K562 (cell line): ENCODE data around the gene SNW1. TPM values are rescaled to one million over a fixed set of nuclear protein-coding genes. Genes with fewer than 3 reads are reported as not detected.

ENCODE experiments used
- ATAC-seq: fragments of 200-7000 bp; cut with Tn5 transposase; 3 replicates; pipeline ENCODE4 v1.9.1; 2020; ENCODE audit warnings: moderate library complexity
- BruUV-seq: library from RNA; stranded (reverse); fragments of 400-500 nt; replicated peaks from 2 replicates; lab custom pipeline; 2021; lab: Mats Ljungman, UMichigan
- CTCF ChIA-PET: fragments of 300-600 bp; formaldehyde crosslinking; extraction: SDS; loops from one replicate; lab custom pipeline; 2021; ENCODE audit warnings: low intra/inter-chr PET ratio; lab: Yijun Ruan, JAX
- POLR2A ChIA-PET: fragments of 300-600, 350-650 bp; sonication (Branson Sonifier 250); formaldehyde crosslinking; extraction: SDS; loops from one replicate; lab custom pipeline; 2021; ENCODE audit warnings: antibody characterized with exemption, inconsistent platforms; lab: Yijun Ruan, JAX
- DNase-seq, 4 experiments: peaks; one replicate each; pipeline versions ENCODE4 v3.0.0 to v3.0.0-alpha.2; 2011 to 2018; ENCODE audit warnings: low spot score in 3 of 4, mixed read lengths in 3 of 4; ENCODE audit errors: extremely low read depth in 1 of 4
- FAIRE-seq: peaks from 2 replicates; lab custom pipeline; 2011; peaks lifted over from hg19 to GRCh38; lab: Jason Lieb, UNC
- H2AFZ ChIP-seq: 2 replicates; pipeline ENCODE4 v1.6.0; 2011; ENCODE audit warnings: low read depth, low read length, control low read depth, inconsistent platforms
- H3K27ac ChIP-seq: fragments of 200-600 bp; 3 replicates; pipeline ENCODE4 v1.8.0; 2011; ENCODE audit warnings: low read depth, mild to moderate bottlenecking, control low read depth, inconsistent platforms, low read length, moderate library complexity, mixed read lengths; ENCODE audit errors: extremely low read depth
- H3K27me3 ChIP-seq, 2 experiments: fragments of 300-600 bp in 1 of 2; 2 replicates in 1 of 2; 3 replicates in 1 of 2; pipeline versions ENCODE4 v1.6.0 to v1.8.0; 2011; ENCODE audit warnings: inconsistent platforms in 2 of 2, low read length in 2 of 2, mild to moderate bottlenecking in 1 of 2, mixed read lengths in 1 of 2, moderate library complexity in 1 of 2; ENCODE audit not compliant: control insufficient read depth in 2 of 2, insufficient read depth in 2 of 2
- H3K36me3 ChIP-seq: fragments of 300-600 bp; 3 replicates; pipeline ENCODE4 v1.8.0; 2011; ENCODE audit warnings: mild to moderate bottlenecking, low read length, inconsistent platforms; ENCODE audit not compliant: control insufficient read depth, insufficient read depth
- H3K4me1 ChIP-seq, 2 experiments: fragments of 200-600 bp in 1 of 2; replicated peaks in 1 of 2; 2 replicates in 1 of 2; 3 replicates in 1 of 2; pipeline versions ENCODE4 v1.5.1 to v1.8.0; 2011; ENCODE audit warnings: inconsistent platforms in 2 of 2, low read length in 2 of 2, mild to moderate bottlenecking in 1 of 2, mixed read lengths in 1 of 2, moderate library complexity in 1 of 2; ENCODE audit not compliant: control insufficient read depth in 2 of 2, insufficient read depth in 2 of 2
- H3K4me2 ChIP-seq: 2 replicates; pipeline ENCODE4 v1.6.1; 2011; ENCODE audit warnings: low read length, control low read depth, inconsistent platforms, mixed read lengths; ENCODE audit not compliant: insufficient read depth
- H3K4me3 ChIP-seq: fragments of 200-600 bp; sonication (generic), shearing (Covaris generic); 2 replicates; pipeline ENCODE4 v1.5.1; 2016; ENCODE audit warnings: control low read depth, inconsistent platforms
- H3K79me2 ChIP-seq: fragments of 200-600 bp; 3 replicates; pipeline ENCODE4 v1.8.0; 2011; ENCODE audit warnings: low read length, inconsistent platforms; ENCODE audit not compliant: control insufficient read depth, insufficient read depth
- H3K9ac ChIP-seq, 2 experiments: 2 replicates each; pipeline versions ENCODE4 v1.6.0 to v1.6.1; 2011; ENCODE audit warnings: low read depth in 2 of 2, low read length in 2 of 2, control low read depth in 1 of 2, inconsistent platforms in 1 of 2, mild to moderate bottlenecking in 1 of 2, mixed read lengths in 1 of 2; ENCODE audit not compliant: insufficient read depth in 1 of 2
- H3K9me1 ChIP-seq: one replicate; pipeline ENCODE4 v1.6.0; 2011; ENCODE audit warnings: inconsistent platforms, mild to moderate bottlenecking, low read length, moderate library complexity; ENCODE audit not compliant: control insufficient read depth, insufficient read depth
- H3K9me3 ChIP-seq: replicated peaks from 2 replicates; pipeline ENCODE4 v1.5.1; 2011; ENCODE audit warnings: low read depth, low read length, inconsistent platforms; ENCODE audit not compliant: control insufficient read depth, insufficient read depth
- H4K20me1 ChIP-seq: replicated peaks from 2 replicates; pipeline ENCODE4 v1.6.1; 2011; ENCODE audit warnings: low read length, inconsistent platforms, mixed read lengths; ENCODE audit not compliant: control insufficient read depth, insufficient read depth
- NCOR1 ChIP-seq: fragments of 450-650 bp; IDR thresholded peaks from 2 replicates; pipeline ENCODE4 v1.6.1; 2016; ENCODE audit warnings: mild to moderate bottlenecking, moderate library complexity
- RNF2 ChIP-seq: sonication (generic); IDR thresholded peaks from 2 replicates; pipeline ENCODE4 v1.6.1; 2016
- SIN3B ChIP-seq: fragments of 450-650 bp; IDR thresholded peaks from 2 replicates; pipeline ENCODE4 v1.6.1; 2017; ENCODE audit warnings: low read depth, mild to moderate bottlenecking, moderate library complexity
- ZFP91 ChIP-seq: sonication (generic); formaldehyde crosslinking; IDR thresholded peaks from 2 replicates; pipeline ENCODE4 v1.8.0; 2022; ENCODE audit warnings: mild to moderate bottlenecking, missing genetic modification reagents
- ZNF518B ChIP-seq: fragments of 250-450 bp; sonication (Bioruptor Pico); IDR thresholded peaks from 2 replicates; pipeline ENCODE4 v1.5.0; 2021; ENCODE audit warnings: mild to moderate bottlenecking, moderate library complexity
- WGBS: fragments of 100-300 bp; shearing (Covaris generic); methylation state at CpG from one replicate; pipeline ENCODE4 v1.1.6; 2016; ENCODE audit warnings: low coverage, mixed read lengths; ENCODE audit not compliant: insufficient coverage; ENCODE audit errors: missing lambda C conversion rate; 5-methylcytosine and 5-hydroxymethylcytosine counted together
- in situ Hi-C: fragments of 300-500 bp; cut with MboI; formaldehyde crosslinking; loops from 4 replicates; pipeline ENCODE4 v1.15.0; 2018; ENCODE audit warnings: inconsistent platforms, mixed read lengths
- intact Hi-C: fragments of 100-400 bp; cut with micrococcal nuclease; formaldehyde crosslinking; loops from 2 replicates; pipeline ENCODE4 v1.14.2; 2022
- polyA plus RNA-seq, 8 experiments: library from polyadenylated mRNA; depleted of rRNA in 4 of 8; stranded (reverse) in 5 of 8; unstranded in 3 of 8; fragments of >200 nt; fragmentation: Nextera tagmentation in 2 of 8; fragmentation: Illumina TruSeq in 1 of 8; extraction: Ambion mirVana in 2 of 8; extraction: Trizol in 1 of 8; gene quantifications; 2 replicates each; pipeline versions ENCODE4 v1.2.1 to v1.2.3, GENCODE V29; 2011 to 2014; ENCODE audit warnings: inconsistent platforms in 1 of 8, missing spikeins in 1 of 8
- total RNA-seq, 7 experiments: library from RNA; depleted of rRNA in 6 of 7; stranded (reverse); fragments of >200 nt in 6 of 7; fragmentation: Illumina TruSeq in 2 of 7; extraction: Trizol in 2 of 7; gene quantifications; 2 replicates each; pipeline versions ENCODE4 v1.2.1 to v1.2.3, GENCODE V29; 2011 to 2021; ENCODE audit warnings: low replicate concordance in 1 of 7

The SNW1 gene
- total and polyA plus RNA-seq, 9 of the 15 experiments (the other 6 are each of a cell fraction or from before 2014, with no cell fraction given): 64.4 to 143 (median 98.2) TPM

- TF ChIP-seq RNF2: no peak
- no peak for TF ChIP-seq SIN3B
- no peak for TF ChIP-seq ZFP91 (CRISPR knock-in tag)
- no peak for TF ChIP-seq ZNF518B (CRISPR knock-in tag)
- TF ChIP-seq NCOR1: no peak
- H3K27ac ChIP-seq: no peak overlapping the region
- FAIRE-seq (no peak), DNase-seq (no peak), ATAC-seq (no peak)
- WGBS: 89% methylated on average over 3 of the region's 3 CpGs
- ChIA-PET POLR2A (no interaction called here), CTCF (no interaction called here)
- H3K4me2 ChIP-seq: no peak overlapping the region
- no TSS peak for BruUV-seq
- H3K9ac ChIP-seq: no peak overlapping the region; a peak in 1 of 4 replicates
- no peaks in the 10 kb centered on the region for H3K36me3 ChIP-seq
- H4K20me1 ChIP-seq: no peaks in the 10 kb centered on the region
- intact Hi-C loops (no loop called here), in situ Hi-C loops (no loop called here)
- no peaks in the 10 kb centered on the region for H3K9me1 ChIP-seq
- no peaks in the 10 kb centered on the region for H3K9me3 ChIP-seq
- H3K4me3 ChIP-seq: no peak overlapping the region
- H2AFZ ChIP-seq: no peak overlapping the region
- no peaks in the 10 kb centered on the region for H3K27me3 ChIP-seq
- H3K79me2 ChIP-seq: no peaks in the 10 kb centered on the region
- peaks cover 0 to 8% of the 10 kb centered on the region in 2 experiments; a peak in 3 of 5 replicates for H3K4me1 ChIP-seq
Measured at GRCh38 chr14:77808250-77808649, 47.3 kb upstream of the SNW1 start.
